GM19035 (cell line): ENCODE measurements around the gene ACTG2.

Experiments
- ATAC-seq: cut with Tn5 transposase; IDR thresholded peaks from one replicate; pipeline ENCODE4 v1.9.1; 2021; ENCODE audit not compliant: unreplicated experiment

Gene ACTG2

DNA sequence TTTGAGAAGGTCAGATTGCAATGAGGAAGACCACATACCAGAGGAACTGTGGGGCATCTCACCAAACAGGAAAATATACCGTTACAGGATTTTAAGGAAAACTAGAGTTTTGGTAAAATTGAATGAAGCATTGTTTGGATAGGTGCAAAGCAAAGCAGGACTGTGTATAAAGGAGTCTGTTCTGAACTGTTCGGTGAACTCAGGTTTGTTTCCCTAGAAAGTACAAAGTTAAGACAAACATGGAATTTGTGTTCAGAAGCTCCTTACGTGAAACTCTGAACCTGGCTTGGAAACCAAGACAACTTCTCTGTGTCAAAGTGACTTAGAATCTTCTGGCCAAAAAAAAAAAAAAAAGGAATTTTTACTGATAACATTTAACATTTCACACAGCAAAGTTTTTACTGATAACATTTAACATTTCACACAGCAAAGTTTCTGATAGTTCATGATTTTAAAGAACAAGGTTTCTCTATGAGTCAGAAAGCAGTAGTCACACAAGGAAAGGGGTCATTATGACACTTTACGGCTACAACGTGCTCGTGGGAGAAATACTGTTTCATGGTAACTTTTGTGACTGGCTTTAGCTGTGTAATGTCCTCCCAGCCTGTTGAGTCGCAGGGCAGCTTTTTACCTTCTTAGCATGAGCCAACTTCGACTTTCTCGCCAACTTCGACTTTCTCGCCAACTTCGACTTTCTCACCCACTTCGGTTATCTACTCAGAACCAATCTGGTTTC is 70.7 kb downstream of the ACTG2 start:
- ATAC-seq: peak; percentile 72

DNA sequence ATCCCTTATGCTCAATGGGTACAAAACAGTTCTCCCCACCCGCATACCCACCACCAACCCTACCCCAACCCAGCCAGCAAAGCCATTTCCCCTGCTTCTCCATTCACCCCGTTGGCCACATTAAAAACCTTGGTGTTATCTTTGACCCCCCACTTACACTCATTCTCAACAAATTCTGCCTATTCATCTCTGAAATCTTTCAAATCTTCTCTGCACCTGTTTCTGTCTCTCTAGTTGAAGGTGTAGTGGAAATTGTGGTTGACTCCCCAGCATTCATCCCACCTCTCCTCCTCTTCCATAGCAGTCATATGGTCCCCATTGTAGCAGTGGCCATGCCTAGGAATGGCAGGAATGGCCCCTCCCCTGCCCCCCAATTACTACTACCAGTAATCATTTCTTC is 71.4 kb downstream of the ACTG2 start:
- no peak for ATAC-seq

DNA sequence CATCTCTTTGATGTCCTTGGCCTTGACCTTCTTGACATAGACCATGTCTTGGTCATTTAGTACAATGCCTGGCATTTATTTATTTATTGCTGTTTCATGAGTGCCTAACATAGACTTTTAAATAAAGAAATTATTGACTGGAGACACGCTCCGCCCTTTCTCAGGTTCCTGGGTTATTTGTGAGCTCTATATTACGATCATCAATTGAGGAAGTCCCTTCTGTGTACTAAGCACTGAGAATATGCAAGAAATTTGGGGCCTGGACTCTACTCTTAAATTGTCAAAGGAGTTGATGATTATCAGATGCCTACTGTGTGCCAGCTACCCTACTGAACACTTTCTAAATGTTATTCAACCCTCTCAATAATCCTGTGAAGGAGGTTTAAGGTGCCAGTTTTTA is 72.2 kb downstream of the ACTG2 start:
- ATAC-seq: no peak

DNA sequence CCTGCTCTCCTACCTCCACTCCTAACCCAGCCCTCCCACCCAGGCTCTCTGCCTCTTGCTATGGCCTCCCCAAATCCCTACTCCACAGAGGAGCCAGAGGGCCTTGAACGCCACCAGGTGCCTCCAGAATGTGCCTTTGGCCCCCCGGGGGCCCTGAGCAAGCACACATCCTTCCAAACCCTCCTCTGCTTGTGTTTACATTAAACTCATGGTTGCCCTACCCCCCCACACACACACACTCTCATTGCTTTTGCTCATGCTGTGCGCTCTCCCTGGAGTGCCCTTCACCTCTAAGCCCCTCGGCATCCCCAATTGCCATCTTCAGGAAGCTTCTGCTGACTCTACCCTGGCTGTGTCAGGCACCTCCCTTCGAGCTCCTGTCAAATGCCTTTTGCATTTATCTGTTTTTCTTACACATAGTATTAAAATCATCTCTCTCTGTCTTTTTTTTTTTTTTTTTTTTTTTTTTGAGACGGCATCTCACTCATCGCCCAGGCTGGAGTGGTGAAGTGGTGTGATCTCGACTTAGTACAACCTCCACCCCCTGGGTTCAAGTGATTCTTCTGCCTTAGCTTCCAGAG is 75.6 kb downstream of the ACTG2 start:
- no peak for ATAC-seq

DNA sequence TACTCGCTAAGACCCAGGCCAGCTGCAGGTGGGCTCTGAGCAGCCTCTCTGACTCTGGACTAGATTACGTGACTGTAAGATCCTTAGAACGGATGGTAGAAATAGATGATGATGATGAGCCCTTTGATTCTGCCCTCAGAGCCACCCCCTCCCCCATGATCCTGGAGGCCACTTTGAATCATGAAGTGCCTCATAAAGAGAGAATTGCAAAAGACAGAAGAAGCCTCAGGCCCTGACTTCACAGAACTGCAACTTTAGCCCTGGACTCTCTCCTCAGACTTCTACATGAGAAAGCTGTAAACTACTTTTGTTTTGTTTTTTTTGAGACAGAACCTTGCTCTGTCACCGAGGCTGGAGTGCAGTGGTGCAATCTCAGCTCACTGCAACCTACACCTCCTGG is 76.5 kb downstream of the ACTG2 start:
- ATAC-seq: no peak
